Measurements from ENCODE around the gene OLFML2B. TPM values are rescaled to one million over a fixed set of nuclear protein-coding genes. Genes with fewer than 3 reads are reported as not detected.

Gene OLFML2B
- total RNA-seq, 4 donors from 2014 or later: 1.1 to 7.7 (median 4.7) TPM

DNA sequence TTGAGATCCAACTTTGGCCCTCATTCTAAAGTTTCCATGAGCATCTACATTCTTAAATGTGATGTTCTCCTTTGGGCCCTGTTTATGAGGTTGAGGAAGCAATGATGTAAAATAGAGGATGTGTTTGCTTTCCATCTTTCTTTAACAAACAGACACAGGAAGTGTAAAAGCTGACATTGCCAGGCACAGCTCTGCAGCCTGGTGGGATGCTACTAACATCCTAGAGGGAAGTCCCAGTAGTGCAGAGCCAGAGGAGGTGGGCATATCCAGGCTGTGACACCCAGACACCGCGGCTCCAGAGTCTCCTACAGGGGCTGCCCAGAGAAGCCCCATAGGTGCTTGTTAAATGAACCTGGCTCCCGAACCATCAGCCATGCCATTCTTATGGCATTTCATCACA is 16.2 kb downstream of the OLFML2B start:
- no peak for ATAC-seq
- no peaks in the 10 kb centered on the region for H3K9me3 ChIP-seq
- H3K27ac ChIP-seq: no peak overlapping the region
- H3K4me1 ChIP-seq: no peaks in the 10 kb centered on the region
- 60% methylated on average over 1 of the region's 3 CpGs; no CpG with 5 or more reads in 1 of the 2 donors for WGBS, 2 donors (ENCODE audit: low coverage in 1 of 2)
- H3K4me3 ChIP-seq: no peak overlapping the region
- TF ChIP-seq POLR2AphosphoS5 (IDR thresholded peaks at IDR 0.05): no peak
- TF ChIP-seq, protein P1, sequence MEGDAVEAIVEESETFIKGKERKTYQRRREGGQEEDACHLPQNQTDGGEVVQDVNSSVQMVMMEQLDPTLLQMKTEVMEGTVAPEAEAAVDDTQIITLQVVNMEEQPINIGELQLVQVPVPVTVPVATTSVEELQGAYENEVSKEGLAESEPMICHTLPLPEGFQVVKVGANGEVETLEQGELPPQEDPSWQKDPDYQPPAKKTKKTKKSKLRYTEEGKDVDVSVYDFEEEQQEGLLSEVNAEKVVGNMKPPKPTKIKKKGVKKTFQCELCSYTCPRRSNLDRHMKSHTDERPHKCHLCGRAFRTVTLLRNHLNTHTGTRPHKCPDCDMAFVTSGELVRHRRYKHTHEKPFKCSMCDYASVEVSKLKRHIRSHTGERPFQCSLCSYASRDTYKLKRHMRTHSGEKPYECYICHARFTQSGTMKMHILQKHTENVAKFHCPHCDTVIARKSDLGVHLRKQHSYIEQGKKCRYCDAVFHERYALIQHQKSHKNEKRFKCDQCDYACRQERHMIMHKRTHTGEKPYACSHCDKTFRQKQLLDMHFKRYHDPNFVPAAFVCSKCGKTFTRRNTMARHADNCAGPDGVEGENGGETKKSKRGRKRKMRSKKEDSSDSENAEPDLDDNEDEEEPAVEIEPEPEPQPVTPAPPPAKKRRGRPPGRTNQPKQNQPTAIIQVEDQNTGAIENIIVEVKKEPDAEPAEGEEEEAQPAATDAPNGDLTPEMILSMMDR (IDR thresholded peaks at IDR 0.05): no peak
- no peak for TF ChIP-seq POLR2A (IDR thresholded peaks at IDR 0.05)
- TF ChIP-seq EP300 (IDR thresholded peaks at IDR 0.05): no peak
- no peaks in the 10 kb centered on the region for H3K36me3 ChIP-seq
- peaks cover 12% of the 10 kb centered on the region for H3K27me3 ChIP-seq

DNA sequence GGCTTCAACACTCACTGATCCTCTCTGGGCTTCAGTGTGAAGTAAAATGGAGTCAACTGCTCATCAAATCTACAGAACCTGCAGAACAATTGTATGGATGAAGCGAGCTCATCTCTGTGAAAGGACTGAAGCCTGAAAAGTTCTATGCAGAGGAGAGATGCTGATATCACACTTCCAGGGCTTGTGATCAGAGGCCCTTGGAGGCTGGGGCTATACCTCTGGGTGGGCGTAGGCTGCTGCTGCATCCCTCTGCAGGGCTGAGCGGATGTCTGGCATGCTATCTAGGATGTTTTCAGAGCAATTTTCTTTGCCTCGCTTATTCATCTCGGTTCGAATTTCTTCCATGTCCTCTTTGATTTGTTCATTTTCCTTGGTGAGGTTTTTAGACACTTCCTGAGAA is 17.6 kb downstream of the OLFML2B start:
- H3K4me1 ChIP-seq: no peaks in the 10 kb centered on the region
- no peak for TF ChIP-seq POLR2AphosphoS5 (IDR thresholded peaks at IDR 0.05)
- TF ChIP-seq POLR2A (IDR thresholded peaks at IDR 0.05): no peak
- TF ChIP-seq, protein P1 (IDR thresholded peaks at IDR 0.05): no peak
- no peak for TF ChIP-seq EP300 (IDR thresholded peaks at IDR 0.05)
- no peak overlapping the region for H3K4me3 ChIP-seq
- H3K27ac ChIP-seq: no peak overlapping the region
- H3K27me3 ChIP-seq: peaks cover 14% of the 10 kb centered on the region
- no peak for ATAC-seq
- 87% methylated on average over 4 of the region's 6 CpGs; no CpG with 5 or more reads in 1 of the 2 donors for WGBS, 2 donors (ENCODE audit: low coverage in 1 of 2)
- no peaks in the 10 kb centered on the region for H3K9me3 ChIP-seq
- no peaks in the 10 kb centered on the region for H3K36me3 ChIP-seq

DNA sequence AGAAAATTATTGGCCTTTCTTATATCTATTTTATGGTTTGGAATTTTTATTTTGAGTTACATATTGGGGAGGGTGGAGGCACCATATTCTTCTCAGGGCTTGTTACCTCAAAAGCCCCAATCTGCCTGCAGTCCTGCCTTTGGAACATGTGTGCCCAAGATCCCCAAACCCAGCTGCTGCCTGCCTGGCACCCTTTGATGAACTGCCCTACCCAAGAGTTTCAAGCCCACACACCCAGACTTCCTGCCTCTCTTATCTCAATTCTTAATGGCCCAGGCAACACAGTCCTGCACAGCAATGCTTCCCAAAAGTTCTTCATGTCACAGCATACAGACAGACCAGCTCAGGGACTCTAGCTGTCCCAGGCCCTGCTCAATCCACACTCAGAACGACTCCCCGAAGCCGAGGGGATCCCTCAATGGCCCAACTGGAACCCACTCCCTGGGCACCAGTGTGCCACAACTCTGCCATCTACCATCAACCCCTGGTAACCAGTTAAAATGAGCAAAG is 19.2 kb downstream of the OLFML2B start:
- H3K4me3 ChIP-seq: no peak overlapping the region
- H3K27me3 ChIP-seq: peaks cover 5% of the 10 kb centered on the region
- TF ChIP-seq POLR2A (IDR thresholded peaks at IDR 0.05) (no peak), EP300 (IDR thresholded peaks at IDR 0.05) (no peak), POLR2AphosphoS5 (IDR thresholded peaks at IDR 0.05) (no peak)
- TF ChIP-seq, protein P1 (IDR thresholded peaks at IDR 0.05): no peak
- peak overlapping the region in 2 of 4 donors; percentile 37 to 54 for H3K27ac ChIP-seq
- no peaks in the 10 kb centered on the region for H3K4me1 ChIP-seq
- 96% methylated on average over 3 of the region's 3 CpGs; no CpG with 5 or more reads in 1 of the 2 donors for WGBS, 2 donors (ENCODE audit: low coverage in 1 of 2)
- H3K36me3 ChIP-seq: no peaks in the 10 kb centered on the region
- H3K9me3 ChIP-seq: no peaks in the 10 kb centered on the region
- no peak for ATAC-seq

DNA sequence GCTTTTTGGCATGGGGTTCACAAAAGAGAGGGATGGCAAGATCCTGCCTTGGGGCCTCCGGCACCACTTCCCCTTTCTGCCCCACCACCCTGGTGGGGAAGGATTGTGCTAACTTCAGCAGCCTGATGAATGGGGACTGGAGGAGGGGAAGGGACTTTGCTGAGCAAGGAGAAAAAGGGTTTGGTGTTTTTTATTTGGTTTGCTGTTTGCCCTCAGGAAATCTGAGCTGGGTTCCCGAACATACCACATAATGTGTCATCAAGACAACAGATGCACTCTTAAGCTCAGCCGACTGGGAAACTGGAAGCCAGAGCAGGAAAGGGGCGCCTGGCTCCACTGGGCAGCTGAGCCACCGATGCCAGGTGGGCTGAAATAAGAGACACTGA is 19.8 kb downstream of the OLFML2B start:
- no peak for TF ChIP-seq POLR2A (IDR thresholded peaks at IDR 0.05)
- TF ChIP-seq, protein P1 (IDR thresholded peaks at IDR 0.05): no peak
- TF ChIP-seq POLR2AphosphoS5 (IDR thresholded peaks at IDR 0.05): peak; percentile 8
- TF ChIP-seq EP300 (IDR thresholded peaks at IDR 0.05): no peak
- Histone ChIP-seq H3K4me1 (no peaks in the 10 kb centered on the region), H3K9me3 (no peaks in the 10 kb centered on the region), H3K4me3 (peak overlapping the region in 1 of 2 donors; percentile 19), H3K27me3 (peaks cover 3% of the 10 kb centered on the region), H3K36me3 (no peaks in the 10 kb centered on the region), H3K27ac (peak overlapping the region in 3 of 4 donors; percentile 54 to 57 (median 54))
- ATAC-seq: peak; percentile 68
- WGBS, 2 donors (ENCODE audit: low coverage in 1 of 2): 92% methylated on average over 4 of the region's 5 CpGs; no CpG with 5 or more reads in 1 of the 2 donors
